Measurements from ENCODE around the gene LDLRAD2.

LDLRAD2 gene

GRCh38 chr1:21843996-21844395 lies 31.9 kb downstream of the LDLRAD2 start:
- DNase-seq, result no peak

- DNase-seq, result no peak
Observed at GRCh38 chr1:21845646-21846641, 33.9 kb downstream of the LDLRAD2 start.

GRCh38 chr1:21847223-21848205 lies 35.4 kb downstream of the LDLRAD2 start:
- no peak for DNase-seq

- no peak for DNase-seq
Observed at GRCh38 chr1:21848524-21849174, 36.6 kb downstream of the LDLRAD2 start.

GRCh38 chr1:21849909-21850576 lies 38.0 kb downstream of the LDLRAD2 start:
- DNase-seq, result no peak

DNA sequence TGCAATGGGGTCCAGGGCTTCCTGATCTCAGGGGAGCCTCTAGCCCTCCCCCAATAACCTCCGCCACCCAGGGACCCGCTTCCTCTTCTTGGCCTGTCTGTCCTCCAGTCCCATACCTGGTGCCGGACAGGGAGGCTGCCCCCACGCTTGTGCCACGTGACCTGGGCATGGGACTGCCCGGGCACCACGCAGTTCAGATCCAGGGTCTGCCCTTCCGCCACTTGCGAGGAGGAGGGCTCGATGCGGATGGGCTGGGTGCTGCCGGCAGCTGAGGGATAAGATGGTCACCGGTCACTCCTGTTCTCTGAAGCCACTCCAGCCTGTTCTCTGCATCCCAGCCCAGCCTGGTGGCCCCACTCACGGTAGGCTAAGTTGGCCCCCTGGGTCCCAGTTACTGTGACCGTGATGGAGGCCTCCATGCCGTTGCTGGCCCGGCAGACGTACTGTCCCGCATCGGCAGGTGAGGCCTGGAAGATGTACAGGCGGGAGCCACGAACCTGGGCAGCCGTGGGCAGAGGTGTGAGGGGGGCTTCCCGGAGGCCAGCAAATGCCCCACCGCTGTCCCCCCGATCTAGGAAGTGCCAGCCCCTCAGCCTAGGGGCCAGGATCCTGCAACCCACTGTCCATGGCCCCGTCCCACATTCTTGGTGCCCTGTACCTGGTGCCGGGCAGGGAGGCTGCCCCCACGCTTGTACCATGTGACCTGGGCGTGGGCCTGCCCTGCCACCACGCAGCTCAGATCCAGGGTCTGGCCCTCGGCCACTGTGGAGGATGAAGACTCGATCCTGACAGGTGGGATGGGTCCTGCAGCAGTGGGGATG lies 39.6 kb downstream of the LDLRAD2 start:
- DNase-seq, result no peak

GRCh38 chr1:21852282-21853130 lies 40.4 kb downstream of the LDLRAD2 start:
- DNase-seq, result no peak

DNA sequence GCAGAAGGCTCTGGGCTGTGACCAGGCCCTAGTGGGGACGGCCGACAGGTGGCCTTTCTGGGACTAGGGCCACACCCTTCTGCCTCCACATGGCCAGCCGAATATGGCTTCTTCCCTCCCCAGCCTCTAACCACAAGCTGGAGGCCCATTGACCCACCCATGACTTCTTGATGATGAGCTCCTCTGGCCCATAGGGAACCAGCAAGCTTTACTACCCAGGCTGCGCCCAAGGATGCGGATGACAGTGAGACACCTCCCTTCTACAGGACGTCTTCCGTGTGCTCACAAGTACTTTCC lies 41.0 kb downstream of the LDLRAD2 start:
- DNase-seq, result no peak

DNA sequence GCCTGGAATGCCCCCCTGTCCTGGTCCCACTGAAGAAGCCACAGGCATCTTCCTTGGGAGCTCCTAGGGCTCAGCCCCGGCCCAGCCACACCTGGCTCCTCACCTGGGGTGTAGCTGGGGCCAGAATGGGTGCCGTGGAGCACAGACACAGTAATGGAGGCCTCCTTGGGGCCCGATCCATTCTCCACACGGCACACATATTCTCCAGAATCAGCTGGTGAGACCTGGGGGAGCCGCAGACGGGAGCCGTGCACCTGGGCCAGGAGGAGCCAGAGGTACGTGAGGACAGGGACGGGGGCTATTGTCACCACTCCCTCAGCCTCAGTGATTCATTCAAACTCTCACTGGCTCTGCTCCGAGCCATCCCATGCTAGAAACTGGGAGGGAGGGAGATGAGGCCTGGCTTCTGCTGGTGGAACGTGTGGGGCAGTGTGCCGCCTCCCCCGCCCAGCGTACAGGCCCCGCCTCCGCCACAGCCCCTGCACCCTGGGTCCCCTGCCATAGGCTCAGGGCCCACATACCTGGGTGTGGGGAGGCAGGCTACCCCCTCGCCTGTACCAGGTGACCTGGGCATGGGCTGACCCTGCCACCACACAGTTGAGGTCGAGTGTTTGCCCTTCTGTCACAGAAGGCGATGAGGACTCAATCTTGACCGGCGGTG lies 42.2 kb downstream of the LDLRAD2 start:
- no peak for DNase-seq

- no peak for DNase-seq
Observed at GRCh38 chr1:21854751-21855131, 42.7 kb downstream of the LDLRAD2 start.

DNA sequence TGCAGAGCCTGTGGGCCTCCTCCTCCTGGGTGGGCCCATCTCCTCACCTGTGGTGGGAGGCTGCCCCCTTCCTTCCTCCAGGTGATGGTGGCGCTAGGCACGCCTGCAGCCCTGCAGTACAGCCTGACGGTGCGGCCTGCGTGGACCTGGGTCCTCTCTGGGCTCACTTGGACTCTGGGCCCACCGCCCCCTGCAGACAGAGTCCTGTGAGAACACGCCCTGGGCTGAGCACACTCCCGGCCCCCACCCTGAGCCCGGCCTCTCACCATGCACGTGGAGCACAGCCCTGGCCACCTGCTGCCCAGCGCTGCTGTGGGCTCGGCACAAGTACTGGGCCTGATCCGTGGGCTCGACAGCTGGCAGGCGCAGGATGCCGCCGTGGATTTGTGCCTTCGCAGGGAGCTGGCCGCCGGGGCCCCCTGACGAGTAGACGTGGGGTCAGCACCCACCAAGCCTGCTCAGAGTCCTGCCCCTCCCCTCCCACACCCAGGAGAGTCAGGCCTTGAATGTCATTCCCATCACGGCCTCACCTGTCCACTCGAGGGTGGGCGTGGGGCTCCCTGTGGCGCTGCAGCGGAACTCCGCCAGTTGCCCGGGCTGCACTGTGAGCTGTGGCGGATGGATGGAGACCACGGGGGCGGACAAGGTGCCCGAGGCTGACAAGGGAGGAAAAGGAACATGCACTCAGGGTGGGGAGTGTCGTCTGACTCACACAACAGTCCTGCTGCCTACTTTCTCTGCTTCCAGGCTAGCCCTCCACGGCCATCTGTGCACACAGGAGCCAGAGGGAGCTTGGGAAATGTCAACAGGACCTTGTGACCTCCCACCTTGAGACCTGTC lies 43.4 kb downstream of the LDLRAD2 start:
- DNase-seq, result no peak

- DNase-seq, result no peak
Observed at GRCh38 chr1:21857142-21857839, 45.2 kb downstream of the LDLRAD2 start.

DNA sequence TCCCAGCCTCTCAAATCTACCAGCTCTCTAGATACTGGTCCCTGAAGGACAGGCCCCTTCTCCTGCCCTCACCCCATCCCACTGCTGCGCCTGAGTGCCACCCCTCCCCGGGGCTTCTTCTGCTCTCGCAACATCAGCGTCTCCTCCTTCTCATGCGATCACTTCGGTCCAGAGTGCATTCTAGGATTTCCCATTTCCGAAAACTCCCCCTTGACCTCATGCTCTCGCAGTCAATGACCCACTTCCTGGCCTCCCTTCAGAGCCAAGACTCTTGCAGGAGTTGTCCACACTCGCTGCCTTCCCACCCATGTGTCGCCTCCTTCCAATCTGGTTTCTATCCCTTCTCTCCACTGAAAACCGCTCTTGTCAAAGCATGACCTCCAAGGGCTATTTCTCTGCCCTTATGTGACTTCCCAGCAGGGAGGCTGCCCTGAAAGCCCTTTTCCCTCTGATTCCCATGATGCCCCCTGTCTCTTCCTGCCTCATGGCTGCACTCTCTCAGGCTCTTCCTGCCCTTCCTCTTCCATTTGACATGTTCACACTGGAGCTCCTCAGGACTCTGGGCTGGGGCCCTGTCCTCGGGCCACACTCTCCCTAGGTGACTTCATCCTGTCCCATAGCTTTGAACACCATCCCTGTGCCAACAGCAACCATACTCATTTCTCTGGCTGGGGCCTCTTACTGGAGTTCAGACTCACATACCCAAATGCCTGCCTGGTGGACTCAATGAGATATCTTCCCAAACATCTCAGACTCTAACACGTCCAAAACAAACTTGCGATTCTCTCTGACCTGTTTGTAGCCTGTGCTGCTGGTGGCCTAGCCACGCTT lies 46.0 kb downstream of the LDLRAD2 start:
- no peak for DNase-seq

DNA sequence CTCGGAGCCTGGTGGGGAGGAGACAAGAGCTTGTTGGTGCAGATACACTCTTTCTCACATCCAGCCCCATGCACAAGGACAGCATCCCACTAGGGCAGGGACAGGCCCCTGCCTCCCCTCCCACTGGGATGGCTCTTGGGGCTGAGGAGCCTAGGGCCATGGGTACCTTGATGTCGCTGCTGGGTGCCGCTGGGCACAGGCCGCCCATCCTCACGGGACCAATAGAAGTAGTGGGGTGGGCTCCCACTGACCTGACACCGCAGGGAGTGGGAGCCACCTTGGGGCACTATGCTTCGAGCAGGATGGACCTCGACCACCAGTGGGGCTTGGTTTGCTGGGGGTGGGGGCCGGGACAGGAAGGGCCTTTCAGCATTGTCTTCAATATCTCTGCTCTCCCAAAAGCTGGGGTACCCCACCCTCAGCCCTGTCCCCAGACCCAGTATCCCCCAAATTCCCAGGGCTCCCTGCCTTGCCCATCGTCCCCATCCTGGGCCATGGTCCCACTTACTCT lies 47.7 kb downstream of the LDLRAD2 start:
- DNase-seq, result no peak

DNA sequence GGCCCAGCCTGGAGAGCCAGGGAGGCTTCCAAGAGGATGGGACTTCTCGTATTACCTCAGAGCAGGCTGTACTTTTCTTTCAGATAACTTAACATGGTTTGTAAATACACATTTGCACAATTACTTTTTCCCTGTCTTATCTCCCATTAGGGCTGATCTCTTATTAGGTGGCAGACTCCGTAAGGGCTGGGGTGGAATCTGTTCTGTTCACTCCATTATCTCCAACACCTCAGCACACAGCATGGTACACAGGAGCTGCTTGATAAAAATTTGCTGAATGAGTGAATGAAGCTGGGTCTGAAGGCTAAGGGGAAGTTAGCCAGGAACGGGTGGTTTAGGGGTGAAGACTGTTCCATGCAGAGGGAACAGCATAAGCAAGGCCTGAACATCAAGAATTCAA lies 48.9 kb downstream of the LDLRAD2 start:
- no peak for DNase-seq

GRCh38 chr1:21861602-21862429 lies 49.8 kb downstream of the LDLRAD2 start:
- no peak for DNase-seq

Data from stimulated activated naive CD4-positive, alpha-beta T cell (primary cell).